ENCODE measurements around the gene LAMA2. TPM values are rescaled to one million over a fixed set of nuclear protein-coding genes. Genes with fewer than 3 reads are reported as not detected.

The LAMA2 gene
- total and polyA plus RNA-seq, 4 donors = 5.2 to 105 (median 45.9) TPM

DNA sequence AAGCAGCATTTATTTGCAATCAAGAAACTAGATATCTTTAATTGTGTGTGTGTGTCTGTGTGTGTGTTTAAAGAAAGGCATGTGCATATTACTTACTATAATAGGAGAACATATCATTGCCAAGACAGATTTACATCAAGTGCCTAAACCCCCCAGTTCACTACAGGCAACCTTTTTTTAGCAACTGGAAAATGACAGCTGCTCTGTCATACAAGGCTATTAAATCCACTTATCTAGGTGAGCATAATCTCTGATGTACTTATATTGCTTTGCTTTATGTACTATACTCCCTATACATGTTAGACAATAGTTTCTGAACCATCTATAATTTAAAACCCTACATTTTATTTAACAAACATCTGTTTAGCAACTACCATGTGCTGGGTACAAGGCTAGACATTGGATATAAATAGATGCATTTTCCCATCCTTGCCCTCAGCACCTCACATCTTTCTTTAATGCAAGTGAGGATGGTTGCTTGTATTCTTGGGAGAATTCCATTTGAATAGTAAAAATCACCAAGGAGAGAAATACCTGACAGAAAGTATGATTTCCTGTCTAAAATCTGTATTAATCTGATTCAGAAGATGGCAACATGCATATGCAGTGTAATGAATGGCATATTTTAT, 398.3 kb downstream of the LAMA2 start:
- no peaks in the 10 kb centered on the region for H3K27me3 ChIP-seq (ENCODE audit: control insufficient read depth in 3 of 3, insufficient read depth in 3 of 3, low read length in 2 of 3)
- peaks cover 0 to 11% (median 2%) of the 10 kb centered on the region in 4 donors for H3K36me3 ChIP-seq (ENCODE audit: control insufficient read depth in 4 of 4, insufficient read depth in 4 of 4, low read length in 4 of 4)
- H3K27ac ChIP-seq (ENCODE audit: low read depth in 1 of 2, low read length in 1 of 2) = no peak overlapping the region
- H3K4me1 ChIP-seq (ENCODE audit: control insufficient read depth in 5 of 5, insufficient read depth in 5 of 5, low read length in 5 of 5) = peaks cover 0 to 16% (median 4%) of the 10 kb centered on the region in 5 donors
- H3K4me3 ChIP-seq = no peak overlapping the region
- ATAC-seq (ENCODE audit: insufficient read depth, low FRiP score) = no peak
- TF ChIP-seq, protein P1, sequence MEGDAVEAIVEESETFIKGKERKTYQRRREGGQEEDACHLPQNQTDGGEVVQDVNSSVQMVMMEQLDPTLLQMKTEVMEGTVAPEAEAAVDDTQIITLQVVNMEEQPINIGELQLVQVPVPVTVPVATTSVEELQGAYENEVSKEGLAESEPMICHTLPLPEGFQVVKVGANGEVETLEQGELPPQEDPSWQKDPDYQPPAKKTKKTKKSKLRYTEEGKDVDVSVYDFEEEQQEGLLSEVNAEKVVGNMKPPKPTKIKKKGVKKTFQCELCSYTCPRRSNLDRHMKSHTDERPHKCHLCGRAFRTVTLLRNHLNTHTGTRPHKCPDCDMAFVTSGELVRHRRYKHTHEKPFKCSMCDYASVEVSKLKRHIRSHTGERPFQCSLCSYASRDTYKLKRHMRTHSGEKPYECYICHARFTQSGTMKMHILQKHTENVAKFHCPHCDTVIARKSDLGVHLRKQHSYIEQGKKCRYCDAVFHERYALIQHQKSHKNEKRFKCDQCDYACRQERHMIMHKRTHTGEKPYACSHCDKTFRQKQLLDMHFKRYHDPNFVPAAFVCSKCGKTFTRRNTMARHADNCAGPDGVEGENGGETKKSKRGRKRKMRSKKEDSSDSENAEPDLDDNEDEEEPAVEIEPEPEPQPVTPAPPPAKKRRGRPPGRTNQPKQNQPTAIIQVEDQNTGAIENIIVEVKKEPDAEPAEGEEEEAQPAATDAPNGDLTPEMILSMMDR (IDR thresholded peaks at IDR 0.05; ENCODE audit: control extremely low read depth, extremely low read depth) = no peak
- DNase-seq = no peak
- no peaks in the 10 kb centered on the region for H3K9me3 ChIP-seq (ENCODE audit: control insufficient read depth in 4 of 4, insufficient read depth in 3 of 4, low read length in 3 of 4)
- H3K9ac ChIP-seq (ENCODE audit: insufficient read depth in 1 of 2, low read length in 2 of 2) = no peak overlapping the region

DNA sequence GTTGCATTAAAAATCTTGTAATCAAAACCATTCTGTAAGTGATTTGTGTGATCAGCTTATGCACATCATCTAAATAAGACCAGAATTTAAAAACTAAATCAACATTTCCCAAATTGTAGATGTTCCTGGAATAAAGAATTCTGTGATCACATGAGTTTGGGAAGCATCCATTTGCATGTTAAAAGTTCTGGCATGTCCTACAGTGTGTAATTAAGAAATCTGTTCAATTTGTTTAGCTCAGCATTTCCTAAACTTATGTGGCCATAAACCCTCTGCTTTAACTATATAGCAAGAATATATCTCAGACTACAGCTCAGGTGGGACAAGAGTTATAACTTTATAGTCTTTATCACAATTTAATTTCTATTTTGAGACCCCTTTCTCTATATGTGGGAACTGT, 399.1 kb downstream of the LAMA2 start:
- no peaks in the 10 kb centered on the region for H3K27me3 ChIP-seq (ENCODE audit: control insufficient read depth in 3 of 3, insufficient read depth in 3 of 3, low read length in 2 of 3)
- H3K4me1 ChIP-seq (ENCODE audit: control insufficient read depth in 5 of 5, insufficient read depth in 5 of 5, low read length in 5 of 5) = peaks cover 0 to 16% (median 4%) of the 10 kb centered on the region in 5 donors
- no peak overlapping the region for H3K27ac ChIP-seq (ENCODE audit: low read depth in 1 of 2, low read length in 1 of 2)
- no peak overlapping the region for H3K4me3 ChIP-seq
- DNase-seq (no peak), ATAC-seq (ENCODE audit: insufficient read depth, low FRiP score) (no peak)
- TF ChIP-seq, protein P1 (IDR thresholded peaks at IDR 0.05; ENCODE audit: control extremely low read depth, extremely low read depth) = no peak
- peaks cover 0 to 11% (median 2%) of the 10 kb centered on the region in 4 donors for H3K36me3 ChIP-seq (ENCODE audit: control insufficient read depth in 4 of 4, insufficient read depth in 4 of 4, low read length in 4 of 4)
- H3K9ac ChIP-seq (ENCODE audit: insufficient read depth in 1 of 2, low read length in 2 of 2) = no peak overlapping the region
- no peaks in the 10 kb centered on the region for H3K9me3 ChIP-seq (ENCODE audit: control insufficient read depth in 4 of 4, insufficient read depth in 3 of 4, low read length in 3 of 4)

DNA sequence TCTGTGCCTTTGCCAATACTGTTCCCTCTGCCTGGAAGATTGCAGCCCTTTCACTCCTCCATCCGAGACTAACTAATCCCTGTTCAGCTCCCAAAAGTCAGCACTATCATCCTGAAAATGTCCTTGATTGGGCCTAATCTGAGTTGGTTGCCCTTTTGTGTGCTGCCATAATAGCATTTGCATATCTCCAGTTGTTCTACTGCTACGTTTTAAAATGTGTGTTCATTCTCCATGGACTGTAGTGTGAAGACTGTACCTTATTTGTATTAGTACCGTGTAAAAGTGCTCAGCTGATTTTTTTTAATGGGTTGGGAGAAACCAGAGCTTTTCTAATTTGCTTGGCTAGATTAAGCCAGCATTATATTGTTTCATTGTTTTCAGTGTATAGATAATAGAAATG, 401.3 kb downstream of the LAMA2 start:
- Histone ChIP-seq H3K4me1 (ENCODE audit: control insufficient read depth in 5 of 5, insufficient read depth in 5 of 5, low read length in 5 of 5) (peaks cover 0 to 13% (median 4%) of the 10 kb centered on the region in 5 donors), H3K36me3 (ENCODE audit: control insufficient read depth in 4 of 4, insufficient read depth in 4 of 4, low read length in 4 of 4) (peaks cover 0 to 11% (median 3%) of the 10 kb centered on the region in 4 donors), H3K27me3 (ENCODE audit: control insufficient read depth in 3 of 3, insufficient read depth in 3 of 3, low read length in 2 of 3) (no peaks in the 10 kb centered on the region), H3K9ac (ENCODE audit: insufficient read depth in 1 of 2, low read length in 2 of 2) (no peak overlapping the region), H3K9me3 (ENCODE audit: control insufficient read depth in 4 of 4, insufficient read depth in 3 of 4, low read length in 3 of 4) (no peaks in the 10 kb centered on the region), H3K4me3 (no peak overlapping the region), H3K27ac (ENCODE audit: low read depth in 1 of 2, low read length in 1 of 2) (no peak overlapping the region)
- DNase-seq (no peak), ATAC-seq (ENCODE audit: insufficient read depth, low FRiP score) (no peak)
- 77 to 84% methylated on average over 3 of the region's 3 CpGs for WGBS, 2 donors
- TF ChIP-seq, protein P1 (IDR thresholded peaks at IDR 0.05; ENCODE audit: control extremely low read depth, extremely low read depth) = no peak
